Fibroblast of skin of scalp (primary cell): ENCODE data around the gene TXNDC5. TPM values are rescaled to one million over a fixed set of nuclear protein-coding genes. Genes with fewer than 3 reads are reported as not detected.

ENCODE experiments used
- DNase-seq: peaks from one replicate; pipeline ENCODE4 v3.0.0-alpha.2; 2013
- polyA plus RNA-seq, 2 experiments: library from polyadenylated mRNA; unstranded; fragments of 120-200 nt; gene quantifications; one replicate each; pipeline ENCODE4 v1.2.1, GENCODE V29; 2013; ENCODE audit not compliant: insufficient read length in 2 of 2

Gene TXNDC5
- polyA plus RNA-seq (2013, experiment 1 of 2; ENCODE audit: insufficient read length), result 364 TPM
- 362 TPM for polyA plus RNA-seq (2013, experiment 2 of 2; ENCODE audit: insufficient read length)

DNA sequence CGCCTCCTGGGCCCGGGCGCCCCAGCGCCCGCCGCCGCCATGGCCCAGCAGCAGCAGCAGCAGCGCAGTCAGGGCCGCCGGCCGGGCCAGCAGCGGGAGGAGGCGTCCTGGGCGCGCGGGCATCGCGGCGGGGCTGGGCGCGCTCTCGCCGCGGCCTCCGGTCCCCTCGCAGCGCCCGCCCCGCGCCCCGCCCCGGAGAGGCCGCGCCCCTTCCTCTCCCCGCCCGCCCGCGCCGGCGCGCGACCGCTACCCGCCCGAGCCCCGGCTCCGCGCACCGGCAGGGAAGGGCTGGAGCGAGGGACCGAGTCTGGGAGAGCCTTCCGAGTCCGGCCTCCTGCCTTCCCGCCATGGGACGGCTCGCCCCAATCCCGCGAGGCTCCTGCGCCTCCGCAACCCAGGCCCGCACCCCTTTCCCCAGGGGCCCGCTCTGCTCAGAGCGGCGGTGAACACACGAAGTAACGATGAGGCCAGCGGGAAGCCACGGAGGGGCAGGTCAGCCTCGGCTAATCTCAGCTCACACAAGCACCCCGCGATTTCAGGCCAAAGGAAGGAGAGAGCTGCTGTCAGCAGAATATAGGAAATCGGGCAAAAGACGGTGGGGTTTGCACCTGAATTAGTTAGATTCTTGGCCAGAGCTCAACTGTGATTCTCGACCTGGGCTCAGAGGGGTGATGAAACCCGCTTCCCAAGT is at the start of gene TXNDC5:
Gene TXNDC5, minus strand, starts transcription at position 135 of the 691 bp plus-strand sequence. Its CDS starts 12 bp downstream, at position 123.
- DNase-seq, result peak; percentile 81

DNA sequence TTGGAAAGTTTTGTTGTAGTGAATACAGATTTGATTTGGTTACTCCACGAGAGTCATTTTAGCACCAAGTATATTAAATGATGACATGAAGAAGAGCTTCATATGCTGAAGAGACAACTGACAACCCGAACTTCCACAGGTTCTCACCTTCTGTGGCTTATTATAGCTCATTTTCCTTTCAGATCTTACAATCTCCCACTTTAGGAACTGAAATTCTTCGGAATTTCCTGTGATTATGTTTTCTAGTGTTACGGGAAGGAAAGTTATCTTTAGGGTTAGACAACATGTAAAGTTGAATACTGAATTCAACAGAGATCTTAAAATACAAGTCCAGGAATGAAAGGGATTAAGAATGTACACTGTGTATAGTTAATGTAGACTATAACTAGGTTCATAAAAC is 49.6 kb upstream of the TXNDC5 start:
- no peak for DNase-seq

DNA sequence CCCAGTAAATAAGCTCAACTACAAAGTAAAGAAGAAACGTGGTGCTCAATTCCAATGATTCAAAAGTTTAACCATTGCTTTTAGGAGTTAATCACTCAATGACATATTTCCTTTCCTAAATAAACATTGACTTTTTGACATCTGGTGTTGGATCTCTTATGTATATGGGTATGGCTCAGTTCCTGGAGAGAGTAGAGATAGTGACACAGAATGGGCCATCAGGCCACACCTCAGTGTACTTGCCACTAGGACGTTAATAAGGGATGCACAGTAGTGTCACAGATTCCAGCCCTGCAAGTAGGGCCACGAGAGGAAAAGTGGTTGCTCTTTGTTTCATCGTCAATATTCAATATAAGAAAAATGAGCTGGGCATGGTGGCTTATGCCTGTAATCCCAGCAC is 48.9 kb upstream of the TXNDC5 start:
- DNase-seq, result no peak

DNA sequence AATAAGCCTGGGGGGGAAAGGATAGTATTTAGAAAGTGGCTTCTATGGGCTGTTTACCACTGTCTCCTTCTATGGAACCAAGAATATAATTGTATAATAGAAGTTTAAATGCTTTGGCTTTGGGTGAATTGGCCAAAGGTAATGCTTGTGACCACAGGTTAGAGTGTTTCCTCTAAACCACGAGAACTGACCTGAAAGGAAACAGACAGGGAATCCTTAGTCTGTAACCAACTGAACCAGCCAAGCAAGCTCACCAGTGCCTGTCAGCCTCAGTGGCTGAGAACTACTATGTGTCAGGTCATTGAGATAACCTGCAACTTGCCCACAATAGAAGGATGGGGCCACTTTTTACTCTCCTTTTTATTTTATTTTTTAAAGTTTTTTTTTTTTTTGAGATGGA is 47.9 kb upstream of the TXNDC5 start:
- DNase-seq, result no peak

DNA sequence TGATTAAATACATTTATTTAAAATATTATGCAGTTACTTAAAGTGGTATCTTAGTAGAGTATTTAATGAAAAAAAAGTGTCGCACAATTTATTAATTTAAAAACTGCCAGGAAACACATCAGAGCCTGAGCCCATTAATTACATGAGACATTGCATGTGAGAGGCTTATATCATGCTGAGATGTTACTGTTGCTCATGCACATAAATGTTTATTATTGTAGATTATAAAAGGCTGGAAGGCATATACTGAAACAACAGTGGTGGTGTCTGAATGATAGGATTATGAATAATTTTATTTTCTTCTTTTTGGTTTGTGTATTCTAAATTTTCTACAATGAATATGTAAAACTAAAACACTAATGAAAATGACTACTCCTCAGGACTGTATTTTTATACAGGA is 45.7 kb upstream of the TXNDC5 start:
- no peak for DNase-seq

DNA sequence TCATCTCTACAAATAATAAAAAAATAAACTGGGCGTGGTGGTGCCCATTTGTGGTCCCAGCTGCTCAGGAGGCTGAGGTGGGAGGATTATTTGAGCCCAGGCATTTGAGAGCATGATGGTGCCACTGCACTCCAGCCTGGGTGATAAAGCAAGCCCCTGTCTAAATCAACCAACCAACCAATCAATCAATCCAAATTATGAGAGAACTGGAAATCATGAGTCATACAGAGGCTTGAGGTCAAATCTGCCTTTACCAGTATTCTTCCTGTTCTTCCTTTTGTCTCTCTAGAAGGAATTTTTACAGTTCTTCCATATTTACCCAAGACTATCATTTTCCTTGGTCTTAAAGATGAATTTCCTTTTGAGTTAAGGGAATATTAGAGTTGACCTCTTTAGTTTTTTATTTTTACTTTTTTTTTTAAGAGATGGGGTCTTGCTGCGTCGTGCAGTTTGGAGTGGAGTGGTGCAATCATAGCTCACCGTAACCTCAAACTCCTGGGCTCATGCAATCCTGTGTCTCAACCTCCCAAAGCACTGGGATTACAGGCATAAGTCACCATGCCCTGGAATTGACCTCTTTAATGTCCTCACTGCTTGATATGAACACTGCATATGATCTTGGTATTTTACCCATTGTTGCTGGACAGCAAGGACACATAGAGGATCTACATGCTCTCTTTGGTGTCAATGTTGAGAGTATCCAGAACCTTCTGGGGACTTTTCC is 44.1 kb upstream of the TXNDC5 start:
- DNase-seq, result no peak

DNA sequence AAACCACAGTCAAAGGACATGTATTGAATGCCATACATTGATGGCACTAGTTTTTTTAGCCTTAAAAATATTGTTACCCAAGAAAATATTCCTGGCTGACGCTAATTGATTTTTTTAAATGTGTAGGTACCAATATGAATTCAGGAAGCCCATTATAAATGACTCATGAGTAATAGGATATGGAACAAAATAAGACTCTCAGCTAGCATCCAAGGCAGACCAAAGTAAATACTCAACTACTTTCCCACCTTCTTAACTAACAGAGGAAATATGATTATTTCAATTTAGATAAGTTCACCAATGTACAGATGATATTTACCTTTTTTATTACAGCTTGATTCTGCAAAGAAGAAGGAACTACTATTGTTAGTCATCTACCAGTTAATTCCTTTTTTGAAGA is 43.2 kb upstream of the TXNDC5 start:
- no peak for DNase-seq

DNA sequence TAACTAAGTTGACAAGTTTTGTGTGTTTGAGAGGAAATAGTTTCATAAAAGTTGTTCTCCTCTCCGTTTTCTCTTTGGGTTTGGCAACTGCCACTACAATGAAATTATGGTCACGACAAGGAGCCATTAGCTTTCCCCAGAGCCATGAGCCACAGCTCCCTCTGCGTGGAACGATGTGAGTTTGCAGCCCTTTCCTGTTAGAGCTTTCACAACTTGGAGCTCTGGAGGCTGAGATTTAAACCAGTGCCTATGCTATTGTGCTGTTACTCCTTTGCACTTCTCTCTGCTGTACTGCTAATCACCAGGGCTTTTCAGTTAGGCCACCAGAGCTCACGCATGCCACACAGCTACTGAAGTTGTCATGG is 29.3 kb upstream of the TXNDC5 start:
- no peak for DNase-seq

DNA sequence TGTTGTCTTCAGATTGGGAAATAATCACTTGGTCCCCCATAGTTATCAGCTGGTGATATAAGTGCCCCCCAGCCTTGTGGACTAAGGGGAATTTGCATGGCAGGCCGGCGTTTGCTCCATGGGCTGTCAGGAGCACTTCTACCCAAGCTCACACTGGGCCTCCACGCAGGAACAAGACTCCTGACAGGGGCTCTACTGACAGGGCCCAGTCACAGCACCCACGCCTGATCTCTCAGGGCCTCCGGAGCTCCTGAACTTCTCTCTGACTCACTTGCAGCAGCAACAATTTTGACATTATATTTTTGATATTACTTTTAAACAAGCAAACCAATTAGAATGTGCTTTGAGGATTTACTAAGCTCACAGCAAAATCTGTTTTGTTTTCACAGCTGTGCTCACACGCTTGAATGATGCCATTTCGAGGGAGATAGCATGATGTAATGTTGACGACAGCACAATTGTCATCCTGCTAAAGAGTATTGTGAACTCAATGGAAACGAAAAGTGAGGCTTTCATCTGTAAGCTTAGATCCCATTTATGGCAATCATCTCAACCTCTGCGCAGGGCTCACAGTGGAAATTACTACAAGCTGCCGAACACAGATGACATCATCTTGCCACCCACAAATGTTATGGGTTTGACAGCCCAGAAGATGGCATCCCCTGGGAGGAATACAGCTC is 28.7 kb upstream of the TXNDC5 start:
- peak; percentile 49 for DNase-seq

DNA sequence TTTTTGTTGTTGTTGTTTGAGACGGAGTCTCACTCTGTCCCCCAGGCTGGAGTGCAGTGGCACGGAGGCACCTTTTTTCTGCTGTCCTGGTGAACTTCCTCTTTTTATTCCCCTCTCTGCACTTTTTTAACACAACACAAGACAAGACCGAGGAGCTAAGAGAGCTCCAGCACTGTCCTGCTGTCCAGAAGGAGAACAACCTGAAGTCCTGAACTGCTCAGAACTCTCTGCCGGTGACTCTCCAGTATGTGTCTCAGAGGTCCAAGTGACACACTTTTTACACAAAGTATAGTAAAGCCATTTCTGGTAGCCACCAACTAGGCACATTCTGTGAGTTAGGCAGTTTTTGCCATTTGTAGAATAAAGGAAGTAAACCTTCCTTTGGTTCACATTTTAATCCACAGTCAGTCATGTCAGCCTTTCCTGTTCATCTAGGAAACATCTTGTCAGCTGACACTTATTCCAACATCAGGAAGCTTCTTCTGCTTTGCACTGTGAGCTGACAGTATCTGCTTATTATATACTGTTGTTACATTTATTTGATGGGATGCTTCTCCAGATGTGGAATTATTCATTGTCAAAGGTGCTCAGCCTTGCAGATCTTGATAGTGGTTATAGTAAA is 28.1 kb upstream of the TXNDC5 start:
- DNase-seq, result no peak

DNA sequence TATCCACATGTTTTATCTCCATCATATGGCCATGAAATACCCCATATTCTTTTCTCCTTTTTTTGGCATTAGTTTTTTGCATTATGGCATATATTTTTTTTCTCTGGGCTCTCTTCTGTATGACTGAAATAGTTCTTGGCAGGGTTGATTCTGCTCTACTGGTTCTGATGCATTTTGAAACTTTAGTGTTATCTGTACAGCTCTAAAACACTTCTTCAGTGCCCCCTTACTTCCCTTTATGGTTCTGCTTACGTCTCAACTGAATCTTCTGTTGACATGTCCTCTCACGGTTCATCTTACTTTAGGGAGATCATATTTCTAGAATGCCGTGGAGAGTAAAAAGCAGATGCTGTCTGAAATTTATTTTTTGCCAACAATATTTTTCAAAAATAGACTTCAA is 23.2 kb upstream of the TXNDC5 start:
- DNase-seq, result no peak

DNA sequence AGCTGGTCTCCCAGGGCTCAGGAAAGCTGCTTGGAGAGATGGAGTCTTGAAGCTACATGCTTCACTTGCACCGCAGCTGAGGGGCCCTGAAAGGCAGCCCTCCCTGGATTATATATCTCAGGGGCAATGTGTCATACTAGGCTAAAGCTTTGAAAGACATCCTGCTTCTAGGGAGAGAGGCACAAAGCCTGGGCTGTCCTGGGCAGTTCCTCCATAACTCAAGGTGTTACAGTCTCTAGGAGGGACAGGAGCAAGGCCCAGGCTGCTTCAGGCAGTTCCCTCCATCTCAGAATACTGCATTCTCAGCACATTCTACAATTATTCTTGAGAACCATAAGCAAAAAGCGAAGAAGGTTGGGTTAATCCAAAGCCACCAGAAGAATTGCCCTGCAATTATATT is 22.0 kb upstream of the TXNDC5 start:
- DNase-seq, result no peak

DNA sequence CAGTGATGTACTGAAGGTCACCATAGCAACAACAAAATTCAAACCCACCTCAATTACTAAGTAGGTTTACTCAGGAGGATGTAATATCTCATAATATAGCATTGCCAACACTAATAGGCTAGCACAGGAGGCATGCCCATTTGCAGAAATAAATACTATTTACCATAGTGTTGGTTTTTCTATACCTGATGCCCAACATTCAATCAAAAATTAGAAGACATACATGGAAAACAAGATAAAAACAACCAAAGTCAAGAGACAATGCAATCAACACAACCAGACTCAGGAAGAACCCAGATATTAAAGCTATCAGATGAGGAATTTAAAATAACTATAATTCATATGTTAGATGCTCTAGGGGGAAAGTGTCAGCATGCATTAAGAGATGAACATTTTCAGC is 14.3 kb upstream of the TXNDC5 start:
- no peak for DNase-seq

DNA sequence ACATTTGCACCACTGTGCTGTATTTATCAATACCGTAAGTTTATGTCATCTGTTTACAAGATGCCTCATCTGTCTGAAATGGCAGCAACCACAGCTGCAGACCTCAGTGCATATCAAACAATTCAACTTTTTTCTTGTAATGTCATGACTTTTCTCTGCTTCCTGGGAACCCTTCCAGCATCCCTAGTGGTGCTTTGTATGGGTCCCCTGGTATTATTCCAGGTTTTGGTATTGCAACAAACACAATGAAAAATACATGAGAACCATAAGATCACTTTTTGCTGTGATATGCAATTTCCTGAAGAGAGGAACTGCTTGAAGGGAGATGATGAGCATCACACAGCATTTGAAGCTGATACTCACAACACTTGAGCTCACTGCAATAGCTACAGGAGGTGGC is 12.0 kb upstream of the TXNDC5 start:
- no peak for DNase-seq

DNA sequence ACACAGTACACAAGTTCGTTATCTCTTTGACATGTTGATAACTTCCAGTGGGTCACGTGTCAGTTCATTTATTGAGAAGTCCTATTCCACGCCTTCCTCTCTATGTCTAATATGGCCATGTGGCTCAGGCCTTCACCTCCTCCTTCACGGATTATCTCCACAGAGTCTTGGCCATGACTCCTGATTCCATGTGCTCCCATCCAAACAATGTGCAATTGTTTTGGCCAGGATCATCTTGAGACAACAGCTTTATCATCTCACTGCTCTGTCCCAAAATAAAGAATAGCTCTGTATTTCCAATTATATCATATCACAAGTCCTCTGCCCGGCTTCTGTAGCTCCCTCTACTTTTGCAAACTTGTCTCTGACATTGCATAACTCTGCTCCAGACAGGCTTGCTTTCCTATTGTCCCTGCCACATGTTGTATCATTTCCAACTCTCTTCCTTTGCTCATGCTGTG is 11.1 kb upstream of the TXNDC5 start:
- no peak for DNase-seq

DNA sequence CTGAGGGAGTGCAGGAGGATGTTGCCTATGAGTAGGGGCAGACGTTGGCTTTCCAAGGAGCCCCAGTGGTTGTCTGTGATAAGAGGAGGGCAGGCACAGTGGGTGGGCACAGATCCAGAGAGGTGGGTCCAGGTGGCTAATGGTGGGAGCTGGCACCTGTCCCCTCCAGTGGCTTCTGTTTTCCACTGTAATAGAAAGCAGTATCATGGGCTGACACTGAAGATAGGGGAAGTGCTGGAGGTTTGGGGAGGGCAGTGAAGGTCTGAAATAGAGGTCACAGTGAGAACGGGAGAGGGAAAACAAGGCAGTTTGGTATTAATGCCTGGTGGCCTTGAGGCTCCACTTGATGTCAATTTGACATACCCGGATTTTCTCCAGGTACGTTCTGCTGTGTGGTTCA is 10.5 kb upstream of the TXNDC5 start:
- no peak for DNase-seq

DNA sequence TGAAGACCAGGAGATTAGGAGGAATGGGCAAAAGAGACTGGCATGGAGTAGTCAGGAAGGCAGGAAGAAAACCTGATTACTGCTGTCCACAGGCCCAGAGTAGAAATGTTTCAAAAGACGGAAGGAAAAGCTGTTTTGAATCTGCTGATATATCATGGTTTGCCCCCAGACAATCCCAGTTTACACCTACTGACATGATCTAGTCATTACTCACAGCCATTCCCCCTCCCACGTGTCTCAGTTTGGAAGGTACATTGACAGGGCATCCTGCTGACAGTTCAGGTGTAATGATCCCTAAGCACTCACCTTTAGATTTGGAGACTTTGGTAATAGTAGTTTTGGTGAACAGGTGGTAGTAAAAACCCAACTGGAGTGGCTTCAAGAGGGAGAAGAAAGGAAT is 9.8 kb upstream of the TXNDC5 start:
- no peak for DNase-seq

DNA sequence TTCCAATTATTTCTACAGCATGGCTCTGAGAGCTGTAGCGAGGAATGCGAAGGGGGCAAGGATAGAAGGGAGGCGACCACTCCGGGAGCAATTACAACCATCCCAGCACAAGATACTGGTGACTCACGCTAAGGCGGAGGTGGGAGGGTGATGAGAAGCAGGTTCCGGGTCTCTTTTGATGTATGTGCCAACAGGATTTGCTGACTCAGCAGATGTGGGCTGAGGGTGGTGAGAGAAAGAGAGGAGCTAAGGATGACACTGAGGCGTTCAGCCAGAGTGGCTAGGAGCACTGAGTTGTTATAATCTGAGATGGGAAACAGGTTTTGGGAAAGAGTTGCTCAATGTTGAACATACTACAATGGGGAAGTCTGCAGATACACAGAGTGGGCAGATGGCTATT is 9.3 kb upstream of the TXNDC5 start:
- peak; percentile 31 for DNase-seq

DNA sequence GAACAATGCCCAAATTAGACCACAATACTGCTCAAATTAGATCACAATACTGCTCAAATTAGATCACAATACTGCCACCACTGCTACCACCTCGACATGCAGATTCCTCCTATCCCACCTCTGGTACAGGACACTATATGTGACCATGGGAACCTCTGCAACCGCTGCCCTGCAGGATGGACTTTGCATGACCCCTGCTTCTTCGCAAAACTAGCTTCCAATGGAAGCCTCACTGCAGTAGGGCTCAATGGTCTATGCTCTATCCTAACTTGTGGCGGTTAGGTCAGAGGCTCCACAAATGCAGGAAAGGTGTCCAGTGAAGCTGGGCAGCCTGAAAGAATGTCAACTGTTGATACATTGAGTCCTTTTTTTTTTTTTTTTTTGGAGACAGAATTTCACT is 7.8 kb upstream of the TXNDC5 start:
- DNase-seq, result no peak

DNA sequence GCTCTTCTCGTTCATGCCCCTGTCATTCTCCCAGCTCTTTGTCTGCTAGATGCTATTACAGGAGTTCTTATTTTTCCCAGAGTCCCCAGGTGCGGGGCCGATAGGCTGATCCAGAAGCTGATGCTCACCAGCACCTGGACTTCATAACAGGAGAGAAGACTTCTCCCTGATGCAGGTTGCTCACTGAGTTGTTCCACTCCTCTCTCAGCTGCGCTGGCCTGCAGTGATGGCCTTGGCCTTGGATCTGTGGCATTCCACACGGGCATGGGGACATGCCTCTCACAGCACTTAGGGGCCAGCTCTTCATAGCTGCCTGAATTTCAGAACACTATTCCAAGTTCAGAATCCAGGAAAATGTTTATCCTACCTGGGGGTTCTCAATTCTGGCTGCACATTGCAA is 7.1 kb upstream of the TXNDC5 start:
- no peak for DNase-seq

DNA sequence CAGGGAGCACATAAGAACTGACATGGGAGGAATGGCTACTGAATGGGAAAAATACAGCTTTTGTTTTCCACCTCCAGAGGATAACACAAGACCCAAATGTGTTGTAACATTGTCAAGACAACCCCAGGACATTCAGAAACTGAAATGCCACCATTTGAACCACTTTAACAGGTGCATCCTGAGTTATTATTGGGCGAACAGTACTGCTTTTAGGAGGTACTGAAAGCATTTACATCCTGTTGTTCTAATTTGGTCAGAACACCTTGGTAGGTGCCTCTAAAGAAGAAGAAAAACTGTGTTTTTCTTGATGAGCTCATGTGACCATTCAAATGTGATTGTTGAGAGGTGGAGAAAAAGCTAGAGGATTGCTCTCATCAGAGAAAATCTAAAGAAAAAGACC is 6.4 kb upstream of the TXNDC5 start:
- DNase-seq, result no peak

DNA sequence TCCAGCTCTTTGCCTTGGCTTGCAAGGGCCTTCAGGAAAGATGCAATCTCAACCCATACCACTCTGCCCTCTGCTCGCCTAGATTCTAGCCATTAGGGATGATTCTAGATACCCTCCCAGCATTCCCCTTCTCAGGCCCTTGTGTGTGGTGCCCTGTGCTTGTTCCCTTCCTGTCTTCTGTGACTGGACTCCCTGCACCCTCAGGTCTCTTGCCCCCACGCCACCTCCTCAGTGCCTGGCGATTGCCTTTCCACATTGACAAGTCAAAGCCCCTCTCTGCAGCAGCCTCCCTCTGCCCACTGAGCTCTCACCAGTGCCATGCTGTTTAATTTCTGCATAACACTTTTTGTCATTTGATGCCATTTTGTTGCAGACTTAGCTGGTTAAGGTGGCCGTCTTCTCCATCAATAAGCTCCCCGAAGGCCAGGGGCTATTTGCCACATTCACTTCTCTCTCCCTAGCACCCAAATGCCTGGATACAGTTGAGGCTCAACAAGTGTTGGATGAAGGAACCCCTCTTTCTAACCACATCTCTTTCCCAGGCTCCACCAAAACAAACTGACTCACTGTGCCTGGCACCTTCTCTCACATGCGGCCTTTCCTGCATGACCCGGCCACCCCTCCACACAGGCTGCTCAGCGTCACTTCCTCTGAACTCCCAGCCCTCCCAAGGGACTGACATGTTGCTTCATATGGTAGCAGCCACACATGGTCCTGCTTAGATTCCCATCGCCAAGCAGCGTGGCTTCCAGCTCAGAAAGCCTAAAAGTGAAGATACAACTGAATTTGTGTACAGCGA is 4.6 kb upstream of the TXNDC5 start:
- peak; percentile 91 for DNase-seq
